GM21528 (cell line): ENCODE results near the gene CYB561D2.

Experiments
- ATAC-seq: cut with Tn5 transposase; IDR thresholded peaks from one replicate; pipeline ENCODE4 v1.9.1; 2021; ENCODE audit warnings: mild to moderate bottlenecking, moderate library complexity; ENCODE audit not compliant: unreplicated experiment, low FRiP score

CYB561D2 gene

DNA sequence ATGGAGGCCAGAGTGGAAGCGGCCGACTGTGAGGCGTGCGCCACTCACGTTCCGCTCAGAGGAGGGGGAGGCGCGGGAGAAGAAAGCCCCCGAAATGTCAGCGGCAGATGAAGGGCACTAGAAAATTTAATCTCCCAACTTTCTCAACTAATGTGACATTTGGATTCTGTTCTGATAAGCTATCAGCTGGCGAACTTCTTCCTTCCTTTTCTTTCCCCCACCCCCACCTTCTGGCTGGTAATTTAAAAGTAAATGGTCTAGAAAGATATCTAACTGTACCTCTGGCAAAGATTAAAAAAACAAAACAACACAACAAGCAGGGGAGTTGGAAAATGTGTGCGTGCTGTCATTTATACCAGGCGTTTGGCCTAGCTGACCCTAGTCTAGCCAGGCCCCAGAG lies 35.1 kb downstream of the CYB561D2 start:
- no peak for ATAC-seq

DNA sequence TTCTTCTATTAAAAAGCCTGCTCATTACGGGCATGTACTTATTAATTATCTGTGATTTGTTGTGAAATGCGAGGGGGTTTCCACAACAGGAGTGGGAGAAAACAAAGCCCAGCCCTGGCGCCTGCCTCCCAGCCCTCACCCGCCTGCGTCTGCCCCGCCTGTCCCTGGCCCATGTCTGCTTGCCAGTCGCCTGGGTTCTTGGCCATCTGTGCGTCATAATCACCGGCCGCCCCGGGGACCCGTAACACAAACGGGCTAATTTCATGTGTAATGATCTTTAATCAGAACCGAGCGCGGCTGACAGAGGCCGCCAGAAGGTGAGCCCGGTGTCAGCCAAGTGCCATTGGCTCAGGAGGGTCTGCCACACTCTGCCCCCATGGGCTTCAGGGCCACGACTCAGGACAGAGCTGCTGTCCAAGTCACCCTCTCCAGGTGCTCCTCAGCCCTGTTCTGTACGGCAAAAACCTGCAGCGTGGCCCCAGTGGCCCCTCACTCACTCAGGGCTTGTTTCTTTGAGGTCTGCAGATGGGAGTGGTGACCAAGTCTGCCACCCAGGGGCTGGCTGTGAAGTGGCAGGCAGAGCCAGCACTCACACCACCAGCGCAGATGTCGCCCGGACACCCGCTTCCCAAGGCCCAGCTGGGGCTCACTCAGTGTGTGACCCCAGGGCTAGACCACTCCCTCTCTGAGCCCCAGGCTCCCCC lies 37.5 kb downstream of the CYB561D2 start:
- no peak for ATAC-seq

DNA sequence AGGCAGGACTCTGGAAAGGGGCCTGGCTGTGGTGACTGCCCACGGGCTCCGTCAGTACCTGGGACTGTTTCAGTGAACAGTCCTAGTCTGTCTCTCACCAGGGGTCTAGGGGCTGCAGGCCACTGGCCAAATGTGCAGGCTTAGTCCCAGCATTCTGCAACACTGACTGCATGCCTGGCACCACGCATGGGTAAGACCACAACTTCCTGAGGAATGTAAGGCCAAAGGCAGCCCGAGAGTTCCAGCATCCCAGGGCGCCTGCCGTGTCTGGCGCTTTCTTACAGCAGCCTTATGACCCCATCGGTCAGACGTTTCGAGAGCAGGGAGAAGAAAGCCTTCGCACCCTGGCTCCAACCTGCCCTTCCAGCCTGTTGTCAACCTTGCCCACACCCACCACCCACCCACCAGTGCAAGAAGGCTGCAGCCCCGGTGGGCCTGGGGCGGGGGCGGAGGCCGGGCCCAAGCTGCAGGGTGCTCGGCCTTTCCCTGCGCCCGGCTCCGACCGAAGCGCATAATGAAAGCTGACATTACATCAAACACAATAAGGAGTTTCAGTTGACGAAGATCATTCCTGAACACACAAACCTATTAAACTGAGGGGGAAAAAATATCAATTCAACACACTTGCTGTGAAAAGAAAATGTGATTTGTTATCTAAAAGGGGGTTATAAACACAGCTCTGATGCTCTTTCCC lies 38.2 kb downstream of the CYB561D2 start:
- no peak for ATAC-seq

DNA sequence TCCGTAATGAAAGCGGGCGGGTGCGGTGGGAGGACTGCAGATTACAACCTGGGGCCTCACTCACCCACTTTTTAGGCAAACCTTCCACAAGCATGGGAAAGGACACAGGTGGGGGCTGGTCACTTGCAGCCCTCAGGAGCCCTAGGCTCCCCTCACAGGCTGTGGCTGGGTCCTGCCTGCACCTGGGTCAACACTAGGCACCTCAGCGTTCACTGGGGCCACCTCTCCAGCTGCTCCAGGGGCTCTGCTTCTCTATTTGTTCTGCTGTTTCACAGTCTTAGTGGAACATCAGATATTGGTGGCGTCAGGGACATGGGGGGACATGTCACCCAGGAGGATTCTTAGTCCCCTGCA lies 38.7 kb downstream of the CYB561D2 start:
- no peak for ATAC-seq

DNA sequence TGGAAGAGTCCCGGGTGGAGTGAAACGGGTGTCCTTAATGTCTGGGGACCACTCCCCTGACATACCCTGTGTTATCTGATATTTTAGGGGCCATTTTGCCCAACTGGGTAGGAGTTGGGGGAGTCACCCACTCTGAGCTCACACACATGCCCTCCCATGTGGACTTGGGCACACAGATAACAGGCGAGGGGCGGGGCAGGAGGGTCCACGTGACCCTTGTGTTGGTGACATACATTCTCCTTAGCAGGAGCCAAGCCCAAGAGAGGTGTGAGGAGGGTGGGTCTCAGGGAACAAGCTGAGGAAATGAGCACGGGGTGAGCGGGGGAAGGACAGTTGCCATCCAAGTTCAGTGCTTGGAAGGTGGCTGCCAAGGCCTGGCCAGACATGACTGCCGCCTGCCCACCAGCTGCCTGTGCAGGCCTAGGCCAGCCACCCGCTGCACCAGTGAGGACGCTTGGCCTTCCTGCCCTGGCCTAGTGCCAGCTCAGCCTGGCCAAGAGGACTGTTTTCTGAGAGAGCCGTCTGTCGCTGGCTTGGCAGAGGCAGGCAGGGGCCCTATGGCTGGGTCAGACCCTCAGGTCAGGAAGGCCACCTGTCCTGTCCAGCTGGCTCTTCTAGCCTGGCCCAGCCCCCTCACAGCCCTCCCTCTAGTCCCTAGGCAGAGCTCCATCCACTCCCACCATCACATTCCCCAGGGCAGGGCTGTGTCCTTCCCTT lies 40.0 kb downstream of the CYB561D2 start:
- ATAC-seq, result no peak

DNA sequence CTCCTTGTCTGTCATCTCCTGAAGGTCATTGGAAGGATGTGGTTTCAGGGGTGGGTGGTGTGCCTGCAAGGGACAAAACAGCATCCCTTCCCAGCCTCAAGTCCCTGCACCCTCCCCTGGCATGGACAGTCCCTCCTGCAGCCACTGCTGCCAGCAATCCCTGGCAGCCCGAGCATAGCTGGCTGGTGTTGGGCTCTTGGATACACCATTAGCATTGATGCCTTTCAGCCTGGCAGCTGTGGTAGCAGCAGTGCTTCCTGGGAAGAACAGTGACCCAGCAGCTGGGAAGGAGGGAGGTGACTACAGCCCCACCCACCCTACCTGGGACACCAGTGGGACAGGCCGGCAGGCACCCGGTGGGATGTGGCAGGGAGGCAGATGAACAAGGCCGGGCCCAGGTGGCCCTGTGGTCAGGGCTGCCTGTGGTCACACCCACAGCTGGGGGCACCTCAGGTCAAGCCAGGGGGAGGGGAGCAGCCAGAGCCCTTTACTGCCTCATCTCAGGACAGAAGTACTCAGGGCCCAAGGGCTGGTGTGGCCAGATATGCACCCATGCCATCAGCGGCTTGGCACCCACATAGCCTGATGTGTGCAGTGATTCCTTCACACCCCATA lies 41.5 kb downstream of the CYB561D2 start:
- no peak for ATAC-seq

DNA sequence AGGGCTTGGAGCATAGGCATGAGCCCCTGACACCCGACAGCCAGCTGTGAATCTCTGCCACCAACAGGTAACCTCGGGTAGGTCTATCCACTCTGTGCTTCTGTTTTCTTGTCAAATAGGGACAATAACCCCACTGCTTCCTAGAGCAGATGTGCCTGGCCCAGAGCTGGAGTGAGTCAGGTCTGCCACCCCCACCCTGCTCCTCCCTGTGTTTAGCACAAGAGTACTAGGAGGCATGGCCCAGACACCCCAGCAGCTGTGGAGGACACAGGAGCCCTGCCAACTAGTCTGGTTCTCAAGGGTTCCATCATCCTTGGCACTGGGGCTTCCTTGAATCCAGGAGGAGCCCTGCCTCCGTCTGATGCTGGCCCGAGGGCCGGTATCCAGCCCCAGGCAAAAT lies 42.4 kb downstream of the CYB561D2 start:
- ATAC-seq, result no peak

DNA sequence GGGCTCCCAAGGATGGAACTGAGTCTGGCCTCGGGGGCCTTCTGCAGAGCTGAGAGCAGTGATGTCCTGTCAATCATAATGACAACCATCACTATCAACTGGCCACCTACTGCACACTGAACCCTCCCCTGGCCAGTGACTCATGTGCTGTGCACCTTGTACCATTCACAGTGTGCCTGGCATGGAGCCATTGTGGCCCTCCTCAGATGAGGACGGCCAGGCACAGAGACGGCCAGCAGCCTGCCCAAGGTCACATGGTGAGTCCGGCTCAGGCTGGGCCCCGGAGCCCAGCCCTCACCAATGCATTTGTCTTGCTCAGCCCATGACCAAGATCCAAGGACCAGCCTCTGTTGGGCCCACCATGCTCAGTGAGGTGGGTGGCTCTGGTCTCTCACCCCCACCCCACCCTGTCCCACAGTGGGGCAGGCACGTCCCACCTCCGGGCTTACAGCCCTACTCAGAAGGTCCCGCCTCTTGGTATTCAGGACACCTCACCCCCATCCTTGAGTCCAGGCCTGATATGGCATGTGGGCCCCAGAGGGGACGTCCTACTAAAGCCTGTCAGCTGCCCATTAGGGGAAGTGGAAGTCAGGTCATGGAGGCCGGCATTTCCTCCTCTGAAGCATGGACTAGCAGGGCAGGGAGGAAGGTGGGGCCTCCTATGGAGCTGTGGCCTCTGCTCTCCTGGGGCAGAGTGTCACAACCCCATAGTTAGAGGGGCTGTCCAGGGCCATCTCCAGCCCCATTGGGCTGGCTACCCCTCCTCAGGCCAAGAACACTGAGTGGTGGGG lies 44.6 kb downstream of the CYB561D2 start:
- no peak for ATAC-seq

DNA sequence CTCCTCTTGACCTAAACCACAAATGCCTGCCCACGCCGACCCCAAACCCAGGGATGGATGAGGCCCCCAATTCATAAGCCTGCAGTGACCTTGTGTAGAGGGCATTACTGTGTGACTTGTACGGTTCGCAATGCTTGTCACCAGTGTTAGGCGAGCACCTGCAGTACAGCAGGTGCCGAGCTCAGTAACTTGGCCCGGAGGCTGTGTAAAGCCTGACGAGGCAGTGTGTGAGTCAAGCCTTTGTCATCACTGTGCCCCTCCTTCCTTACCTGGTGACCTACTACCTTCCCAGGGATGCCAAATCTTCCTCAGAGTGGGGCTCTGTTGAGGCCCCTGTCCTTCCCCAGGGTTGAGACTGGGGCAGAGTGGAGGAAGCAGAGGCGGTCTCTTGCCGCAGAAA lies 45.8 kb downstream of the CYB561D2 start:
- no peak for ATAC-seq

DNA sequence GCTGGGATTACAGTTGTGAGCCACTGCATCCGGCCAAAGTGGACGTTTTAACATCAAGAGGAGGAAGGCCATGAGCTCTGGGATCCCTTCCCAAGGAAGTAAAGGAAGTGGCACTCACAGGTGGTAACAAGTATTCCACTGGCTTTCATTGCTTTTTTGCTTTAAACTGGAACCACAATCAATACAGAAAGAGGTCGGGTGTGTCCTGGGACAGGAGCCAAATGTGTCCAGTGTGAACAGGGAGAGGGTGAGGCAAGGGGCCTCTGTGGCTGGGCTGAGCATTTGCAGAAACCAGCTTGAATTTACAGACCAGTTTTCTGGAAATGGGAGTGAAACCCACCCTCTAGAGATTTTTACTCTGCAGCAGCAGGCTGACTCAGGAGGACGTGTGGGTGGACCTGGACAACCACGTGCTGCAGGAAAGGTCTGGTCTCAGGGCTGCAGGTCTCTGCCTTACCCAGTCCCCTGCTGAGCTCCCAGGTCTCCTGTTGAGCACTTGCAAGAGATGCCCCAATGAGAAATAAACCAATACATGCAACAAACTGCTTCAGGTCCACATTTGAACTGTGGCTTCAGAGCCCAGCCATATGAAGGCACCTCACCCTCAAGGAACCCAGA lies 51.4 kb downstream of the CYB561D2 start:
- no peak for ATAC-seq
